Thymus (tissue), 11 donors: ENCODE measurements around the gene LRRC31. TPM values are rescaled to one million over a fixed set of nuclear protein-coding genes. Genes with fewer than 3 reads are reported as not detected.

ENCODE experiments used
- DNase-seq, 9 donors: peaks; one replicate each; pipeline ENCODE4 v3.0.0-alpha.2; 2013; ENCODE audit warnings: low spot score in 9 of 9, low read depth in 6 of 9, missing footprints in 1 of 9
- H3K27ac ChIP-seq, 2 donors: one replicate each; pipeline ENCODE4 v1.5.1; 2013; ENCODE audit warnings: control low read depth in 1 of 2, low read depth in 1 of 2, low read length in 1 of 2, mild to moderate bottlenecking in 1 of 2, moderate library complexity in 1 of 2
- H3K27me3 ChIP-seq, 2 donors: one replicate each; pipeline ENCODE4 v1.5.1; 2013; ENCODE audit warnings: low read length in 1 of 2; ENCODE audit not compliant: control insufficient read depth in 2 of 2, insufficient read depth in 1 of 2
- H3K36me3 ChIP-seq, 2 donors: one replicate each; pipeline ENCODE4 v1.5.1; 2013; ENCODE audit warnings: low read length in 1 of 2, mild to moderate bottlenecking in 1 of 2, moderate library complexity in 1 of 2; ENCODE audit not compliant: control insufficient read depth in 2 of 2, insufficient read depth in 2 of 2
- H3K4me1 ChIP-seq, 2 donors: one replicate each; pipeline ENCODE4 v1.5.1; 2013; ENCODE audit warnings: low read length in 2 of 2; ENCODE audit not compliant: control insufficient read depth in 2 of 2, insufficient read depth in 2 of 2
- H3K4me3 ChIP-seq, 2 donors: one replicate each; pipeline ENCODE4 v1.5.1; 2013; ENCODE audit warnings: low read length in 2 of 2, control low read depth in 1 of 2, mild to moderate bottlenecking in 1 of 2
- H3K9me3 ChIP-seq, 2 donors: one replicate each; pipeline ENCODE4 v1.5.1; 2013; ENCODE audit warnings: low read length in 1 of 2, mild to moderate bottlenecking in 1 of 2; ENCODE audit not compliant: control insufficient read depth in 2 of 2, insufficient read depth in 1 of 2
- WGBS: extraction: QIAGEN DNeasy Blood & Tissue Kit; methylation state at CpG from one replicate; pipeline ENCODE4 v1.1.7; 2013; 5-methylcytosine and 5-hydroxymethylcytosine counted together
- polyA plus RNA-seq: library from polyadenylated mRNA; stranded (reverse); fragments of 200-250 nt; gene quantifications from one replicate; pipeline ENCODE4 v1.2.3, GENCODE V29; 2013
- total RNA-seq: library from RNA; stranded (reverse); fragments of 120-200 nt; gene quantifications from one replicate; pipeline ENCODE4 v1.2.4, GENCODE V29; 2013
- donor health status: healthy.

The LRRC31 gene
- total and polyA plus RNA-seq, 2 donors: 0.07 to 0.09 TPM

DNA sequence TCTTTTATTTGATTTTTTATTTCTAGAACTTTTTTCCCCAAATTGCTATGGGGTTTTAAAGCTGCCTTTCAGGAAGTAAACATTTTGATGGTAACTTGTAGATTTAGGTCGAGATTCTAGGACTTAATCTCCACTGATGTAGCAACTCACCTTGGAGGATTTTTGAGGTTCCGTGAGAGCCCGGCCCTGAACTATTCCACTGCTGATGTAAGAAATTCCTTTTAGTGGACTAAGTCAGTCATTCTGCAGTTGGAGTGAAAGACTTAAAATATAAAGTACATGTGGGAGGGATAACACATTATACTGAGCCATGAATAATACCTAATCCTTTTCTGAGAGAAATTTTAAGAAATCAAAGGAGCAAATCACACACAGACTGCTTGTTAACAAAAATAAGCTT, 44.4 kb downstream of the LRRC31 start:
- no peaks in the 10 kb centered on the region for H3K4me1 ChIP-seq
- DNase-seq: no peak
- no peaks in the 10 kb centered on the region for H3K27me3 ChIP-seq
- no peaks in the 10 kb centered on the region for H3K9me3 ChIP-seq
- WGBS: 96% methylated on average over 3 of the region's 3 CpGs
- H3K36me3 ChIP-seq: no peaks in the 10 kb centered on the region
- H3K4me3 ChIP-seq: no peak overlapping the region
- H3K27ac ChIP-seq: no peak overlapping the region

DNA sequence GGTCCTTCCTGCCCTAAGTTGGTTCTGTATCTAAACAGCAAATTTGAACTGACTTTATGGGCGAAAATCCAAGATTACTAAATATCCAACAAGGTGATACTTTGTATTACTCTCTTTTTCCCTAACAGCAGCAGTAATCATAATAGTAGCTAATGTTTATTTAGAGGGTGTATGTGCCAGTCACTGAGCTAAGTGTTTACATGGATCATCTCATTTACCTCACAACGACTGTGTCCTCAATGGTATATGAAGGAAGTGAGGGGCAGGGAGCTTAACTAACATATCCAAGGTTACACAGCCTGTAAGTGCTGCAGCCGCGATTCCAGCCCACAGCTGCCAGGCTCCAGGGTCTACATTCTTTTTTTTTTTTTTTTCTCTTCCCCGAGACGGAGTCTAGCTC, 46.8 kb downstream of the LRRC31 start:
- DNase-seq: no peak
- Histone ChIP-seq H3K27me3 (no peaks in the 10 kb centered on the region), H3K36me3 (no peaks in the 10 kb centered on the region), H3K4me3 (no peak overlapping the region), H3K9me3 (no peaks in the 10 kb centered on the region), H3K4me1 (no peaks in the 10 kb centered on the region), H3K27ac (no peak overlapping the region)
- WGBS: 97% methylated on average over 6 of the region's 6 CpGs

DNA sequence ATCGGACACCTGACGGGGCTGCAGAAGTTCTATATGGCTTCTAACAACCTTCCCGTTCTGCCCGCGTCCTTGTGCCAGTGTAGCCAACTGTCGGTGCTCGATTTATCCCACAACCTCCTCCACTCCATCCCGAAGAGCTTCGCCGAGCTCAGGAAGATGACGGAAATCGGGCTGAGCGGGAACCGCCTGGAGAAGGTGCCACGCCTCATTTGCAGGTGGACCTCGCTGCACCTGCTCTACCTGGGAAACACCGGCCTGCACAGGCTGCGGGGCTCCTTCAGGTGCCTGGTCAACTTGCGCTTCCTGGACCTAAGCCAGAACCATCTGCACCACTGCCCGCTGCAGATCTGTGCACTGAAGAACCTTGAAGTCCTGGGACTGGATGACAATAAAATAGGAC, 47.2 kb downstream of the LRRC31 start:
- Histone ChIP-seq H3K9me3 (no peaks in the 10 kb centered on the region), H3K27ac (no peak overlapping the region), H3K4me3 (no peak overlapping the region), H3K4me1 (no peaks in the 10 kb centered on the region), H3K27me3 (no peaks in the 10 kb centered on the region), H3K36me3 (no peaks in the 10 kb centered on the region)
- no peak for DNase-seq
- 97% methylated on average over 20 of the region's 20 CpGs for WGBS

DNA sequence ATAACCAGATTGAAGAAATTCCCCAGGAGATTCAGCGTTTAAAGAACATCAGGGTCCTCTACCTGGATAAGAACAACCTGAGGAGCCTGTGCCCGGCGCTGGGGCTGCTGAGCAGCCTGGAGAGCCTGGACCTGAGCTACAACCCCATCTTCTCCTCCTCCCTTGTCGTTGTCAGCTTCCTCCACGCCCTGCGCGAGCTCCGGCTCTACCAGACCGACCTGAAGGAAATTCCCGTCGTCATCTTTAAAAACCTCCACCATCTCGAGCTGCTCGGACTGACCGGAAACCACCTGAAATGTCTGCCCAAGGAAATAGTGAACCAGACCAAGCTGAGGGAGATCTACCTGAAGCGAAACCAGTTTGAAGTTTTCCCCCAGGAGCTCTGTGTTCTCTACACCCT, 47.6 kb downstream of the LRRC31 start:
- WGBS: 96% methylated on average over 15 of the region's 15 CpGs

DNA sequence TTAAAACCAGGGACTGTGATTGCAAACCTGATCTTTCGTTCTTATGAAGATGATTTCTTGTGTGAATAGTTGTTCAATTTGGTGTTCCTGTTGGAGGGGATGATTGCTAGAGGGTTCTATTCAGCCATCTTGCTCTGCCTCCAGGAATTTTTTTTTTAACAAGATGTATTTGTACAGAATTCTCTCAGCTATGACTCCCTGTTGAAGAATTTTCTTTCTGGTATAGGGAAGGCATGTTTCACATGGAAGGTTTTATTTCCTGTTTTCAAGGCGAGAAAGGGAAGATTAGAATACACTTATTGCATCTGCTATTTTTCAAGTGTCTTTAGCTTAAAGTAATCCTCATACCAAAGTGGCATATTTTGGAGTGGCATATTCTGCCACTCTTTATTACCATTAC, 51.4 kb downstream of the LRRC31 start:
- H3K27ac ChIP-seq: no peak overlapping the region
- WGBS: 92% methylated on average over 2 of the region's 2 CpGs
- H3K4me1 ChIP-seq: peaks cover 4 to 7% of the 10 kb centered on the region in 2 donors
- no peaks in the 10 kb centered on the region for H3K36me3 ChIP-seq
- no peaks in the 10 kb centered on the region for H3K27me3 ChIP-seq
- no peaks in the 10 kb centered on the region for H3K9me3 ChIP-seq
- no peak for DNase-seq
- H3K4me3 ChIP-seq: no peak overlapping the region

More for the DNA sequence above, 47.6 kb downstream of the LRRC31 start:
- DNase-seq: no peak
- no peak overlapping the region for H3K4me3 ChIP-seq
- no peak overlapping the region for H3K27ac ChIP-seq
- no peaks in the 10 kb centered on the region for H3K36me3 ChIP-seq
- no peaks in the 10 kb centered on the region for H3K27me3 ChIP-seq
- no peaks in the 10 kb centered on the region for H3K4me1 ChIP-seq
- no peaks in the 10 kb centered on the region for H3K9me3 ChIP-seq

DNA sequence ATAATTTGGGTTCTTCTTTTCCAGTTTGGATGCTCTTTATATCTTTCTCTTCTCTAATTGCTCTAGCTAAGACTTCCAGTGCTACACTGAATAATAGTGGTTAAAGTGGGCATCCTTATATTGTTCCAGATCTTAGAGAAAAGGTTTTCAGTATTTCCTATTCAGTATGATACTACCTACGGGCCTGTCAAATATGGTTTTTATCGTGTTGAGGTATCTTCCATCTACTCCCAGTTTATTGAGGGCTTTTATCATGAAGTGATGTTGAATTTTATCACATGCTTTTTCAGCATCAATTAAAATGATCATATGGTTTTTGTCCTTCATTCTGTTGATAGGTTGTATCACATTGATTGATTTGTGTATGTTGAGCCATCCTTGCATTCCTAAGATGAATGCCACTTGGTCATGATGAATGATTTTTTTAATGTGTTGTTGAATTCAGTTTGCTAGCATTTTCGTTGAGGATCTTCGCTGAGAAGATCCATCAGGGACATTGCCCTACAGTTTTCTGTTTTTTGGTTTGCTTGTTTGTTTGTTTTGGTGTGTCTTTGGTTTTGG, 54.1 kb downstream of the LRRC31 start:
- 96% methylated on average over 4 of the region's 4 CpGs for WGBS
- H3K27me3 ChIP-seq: peaks cover 0 to 12% of the 10 kb centered on the region in 2 donors

DNA sequence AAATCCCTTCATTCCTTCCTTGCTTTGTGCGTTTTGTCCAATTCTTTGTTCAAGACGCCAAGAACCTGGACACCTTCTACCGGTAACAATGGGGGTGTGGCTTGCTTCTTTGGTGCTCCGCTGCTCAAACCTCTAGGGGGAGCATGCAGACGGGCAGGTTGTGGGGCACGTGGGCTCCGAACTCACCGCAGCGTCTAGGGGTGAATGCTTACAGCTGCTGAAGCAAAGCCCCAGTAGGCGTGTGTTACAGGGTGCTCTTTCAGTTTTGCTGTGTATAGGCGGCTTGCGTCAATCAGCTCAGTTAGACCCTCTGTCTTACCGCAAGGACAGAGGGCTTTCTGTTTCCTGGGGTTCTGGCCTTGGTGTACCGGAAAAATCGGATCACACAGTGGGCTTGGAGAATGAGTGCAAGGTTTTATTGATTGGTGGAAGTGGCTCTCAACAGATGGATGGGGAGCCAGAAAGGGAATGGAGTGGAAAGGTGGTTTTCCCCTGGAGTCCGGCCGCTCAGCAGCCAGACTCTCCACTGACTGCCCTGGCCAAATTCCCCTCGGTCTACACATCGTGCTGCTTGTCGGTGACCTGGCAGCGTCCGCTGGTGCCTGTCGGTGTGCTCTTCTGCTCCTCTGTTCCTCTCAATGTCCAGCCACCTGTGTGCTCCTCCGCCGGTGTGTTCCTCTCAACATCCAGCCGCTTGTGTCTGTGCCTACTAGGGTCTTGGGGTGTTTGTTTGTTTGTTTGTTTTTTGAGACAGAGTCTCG, 55.8 kb downstream of the LRRC31 start:
- Histone ChIP-seq H3K4me3 (peak overlapping the region; percentile 76 to 84), H3K9me3 (peaks cover 0 to 2% of the 10 kb centered on the region in 2 donors), H3K36me3 (no peaks in the 10 kb centered on the region), H3K4me1 (peaks cover 10 to 13% of the 10 kb centered on the region in 2 donors), H3K27ac (no peak overlapping the region), H3K27me3 (peaks cover 0 to 12% of the 10 kb centered on the region in 2 donors)
- DNase-seq: peak in 8 of 9 donors; percentile 31 to 85 (median 56)
- WGBS: 60% methylated on average over 27 of the region's 27 CpGs

More for the DNA sequence above, 54.1 kb downstream of the LRRC31 start:
- Histone ChIP-seq H3K27ac (no peak overlapping the region), H3K4me1 (peaks cover 10 to 13% of the 10 kb centered on the region in 2 donors), H3K4me3 (no peak overlapping the region), H3K36me3 (no peaks in the 10 kb centered on the region), H3K9me3 (peaks cover 0 to 2% of the 10 kb centered on the region in 2 donors)
- DNase-seq: no peak

DNA sequence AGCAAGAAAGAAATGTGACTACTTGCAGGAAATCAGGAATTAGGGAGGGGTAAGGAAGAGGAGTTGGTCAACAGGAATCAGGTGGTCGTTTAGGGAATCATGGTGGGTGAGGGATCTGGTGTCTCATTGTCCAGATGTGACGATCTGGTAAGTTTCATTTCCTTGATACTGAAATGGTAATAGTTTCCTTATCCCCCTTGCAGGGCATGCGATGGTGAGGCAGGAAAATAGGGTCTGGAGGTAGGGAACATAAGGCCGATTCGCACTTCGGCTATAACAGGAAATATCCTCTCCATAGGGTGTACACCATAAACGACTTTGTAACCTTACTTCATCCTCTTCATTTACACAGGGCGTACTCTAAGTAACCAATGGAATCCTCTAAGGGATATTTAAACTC, 56.5 kb downstream of the LRRC31 start:
- DNase-seq: peak in 3 of 9 donors; percentile 3 to 21 (median 5)
- Histone ChIP-seq H3K27me3 (peaks cover 0 to 12% of the 10 kb centered on the region in 2 donors), H3K9me3 (peaks cover 0 to 2% of the 10 kb centered on the region in 2 donors), H3K27ac (peak overlapping the region in 1 of 2 donors; percentile 85), H3K36me3 (no peaks in the 10 kb centered on the region), H3K4me3 (peak overlapping the region; percentile 76 to 84), H3K4me1 (peaks cover 10 to 13% of the 10 kb centered on the region in 2 donors)
- 39% methylated on average over 8 of the region's 8 CpGs for WGBS
